IPS DF 6.9 (cell line): ENCODE data around the gene PTTG2.
"Not testable (repeated sequence)": the region's sequence is repeated elsewhere in the genome, so short reads cannot be mapped to it uniquely, and the experiment has no call there.

ENCODE experiments used
- DNase-seq: peaks from one replicate; pipeline ENCODE4 v3.0.0-alpha.2; 2013; ENCODE audit warnings: low read depth, low spot score
- H3K27ac ChIP-seq: one replicate; pipeline ENCODE4 v1.5.1; 2013; ENCODE audit warnings: low read length, control low read depth
- H3K27me3 ChIP-seq: 2 replicates; pipeline ENCODE4 v1.6.1; 2013; ENCODE audit warnings: mild to moderate bottlenecking, low read length; ENCODE audit not compliant: control insufficient read depth, insufficient read depth
- H3K36me3 ChIP-seq: 2 replicates; pipeline ENCODE4 v1.6.1; 2013; ENCODE audit warnings: low read length; ENCODE audit not compliant: control insufficient read depth, insufficient read depth
- H3K4me1 ChIP-seq: 2 replicates; pipeline ENCODE4 v1.6.1; 2013; ENCODE audit warnings: low read length; ENCODE audit not compliant: control insufficient read depth, insufficient read depth
- H3K4me3 ChIP-seq: 2 replicates; pipeline ENCODE4 v1.5.1; 2013; ENCODE audit warnings: mild to moderate bottlenecking, low read length
- H3K9me3 ChIP-seq: 2 replicates; pipeline ENCODE4 v1.6.1; 2013; ENCODE audit warnings: low read length, inconsistent platforms; ENCODE audit not compliant: control insufficient read depth, insufficient read depth
- WGBS: extraction: QIAGEN DNeasy Blood & Tissue Kit; methylation state at CpG from one replicate; pipeline ENCODE4 v1.1.7; 2013; ENCODE audit warnings: mixed read lengths, missing lambda C conversion rate; ENCODE audit not compliant: insufficient read length, insufficient coverage; 5-methylcytosine and 5-hydroxymethylcytosine counted together

Gene PTTG2

DNA sequence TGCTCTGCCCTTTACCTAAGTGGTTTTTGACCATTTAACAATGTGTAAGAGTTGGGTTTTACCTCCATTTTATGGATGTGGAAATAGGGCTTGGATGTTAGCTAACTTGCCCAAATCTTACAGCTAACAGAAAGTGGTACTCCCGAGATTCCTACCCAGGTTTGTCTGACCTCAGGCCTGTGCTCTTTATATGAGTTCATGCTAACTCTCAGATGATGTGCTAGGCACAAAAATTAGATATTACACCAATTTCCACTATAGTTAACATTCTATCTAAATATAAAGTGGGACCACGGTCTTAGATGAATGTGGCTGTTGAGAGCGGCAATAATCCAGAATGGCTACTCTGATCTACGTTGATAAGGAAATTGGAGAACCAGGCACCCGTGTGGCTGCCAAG, at the start of gene PTTG2:
TSS of gene PTTG2 (plus strand) at position 301 of the 400 bp plus-strand sequence. CDS start at position 338, 37 bp downstream.
- H3K4me3 ChIP-seq = no peak within 1 kb of the TSS
- no peaks in the 10 kb centered on the region for H3K27me3 ChIP-seq
- H3K9me3 ChIP-seq = no peaks in the 10 kb centered on the region
- no CpG with 5 or more reads among the region's 5 CpGs for WGBS
- no peak for DNase-seq
- no peaks in the 10 kb centered on the region for H3K36me3 ChIP-seq
- H3K4me1 ChIP-seq = no peaks in the 10 kb centered on the region
- H3K27ac ChIP-seq = no peak within 1 kb of the TSS

GRCh38 chr4:37914539-37914938, 45.7 kb upstream of the PTTG2 start:
- Histone ChIP-seq H3K4me3 (no peak overlapping the region), H3K36me3 (no peaks in the 10 kb centered on the region), H3K4me1 (no peaks in the 10 kb centered on the region), H3K27ac (no peak overlapping the region), H3K27me3 (no peaks in the 10 kb centered on the region), H3K9me3 (no peaks in the 10 kb centered on the region)
- no peak for DNase-seq
- no CpG with 5 or more reads among the region's 3 CpGs for WGBS

GRCh38 chr4:37917388-37917787, 42.8 kb upstream of the PTTG2 start:
- no peaks in the 10 kb centered on the region for H3K36me3 ChIP-seq
- H3K9me3 ChIP-seq = no peaks in the 10 kb centered on the region
- no peak overlapping the region for H3K4me3 ChIP-seq
- no peaks in the 10 kb centered on the region for H3K4me1 ChIP-seq
- no peak overlapping the region for H3K27ac ChIP-seq
- DNase-seq = no peak
- no CpG with 5 or more reads among the region's 7 CpGs for WGBS
- no peaks in the 10 kb centered on the region for H3K27me3 ChIP-seq

GRCh38 chr4:37918653-37919052, 41.5 kb upstream of the PTTG2 start:
- Histone ChIP-seq H3K9me3 (no peaks in the 10 kb centered on the region), H3K27me3 (no peaks in the 10 kb centered on the region), H3K36me3 (no peaks in the 10 kb centered on the region), H3K4me3 (no peak overlapping the region), H3K27ac (no peak overlapping the region), H3K4me1 (no peaks in the 10 kb centered on the region)
- no peak for DNase-seq
- no CpG with 5 or more reads among the region's 3 CpGs for WGBS

DNA sequence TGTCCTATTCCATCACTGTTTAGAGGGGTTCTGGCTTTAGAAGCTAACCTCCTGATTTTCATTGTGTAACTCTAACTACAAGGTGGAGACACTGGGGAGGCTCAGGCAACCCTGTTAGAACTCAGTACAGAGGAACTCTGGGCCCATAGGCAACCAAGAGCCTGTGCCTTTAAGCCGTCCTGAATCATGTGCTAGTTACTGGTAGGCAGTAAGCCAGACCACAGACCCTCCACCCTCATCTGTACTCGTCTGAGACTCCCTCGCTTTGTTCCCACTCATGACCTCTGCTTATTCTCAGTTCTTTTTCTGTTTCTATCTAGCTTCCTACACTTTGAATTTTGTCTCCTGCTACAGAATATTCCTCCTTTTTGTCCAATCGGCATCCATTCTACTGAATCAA, 37.9 kb upstream of the PTTG2 start:
- H3K36me3 ChIP-seq = no peaks in the 10 kb centered on the region
- H3K27me3 ChIP-seq = no peaks in the 10 kb centered on the region
- no peaks in the 10 kb centered on the region for H3K9me3 ChIP-seq
- no CpG with 5 or more reads among the region's 4 CpGs for WGBS
- H3K4me1 ChIP-seq = no peaks in the 10 kb centered on the region
- no peak overlapping the region for H3K27ac ChIP-seq
- DNase-seq = no peak
- no peak overlapping the region for H3K4me3 ChIP-seq

GRCh38 chr4:37923089-37923488, 37.1 kb upstream of the PTTG2 start:
- not testable (repeated sequence) for H3K9me3 ChIP-seq, H3K4me1 ChIP-seq, DNase-seq, H3K36me3 ChIP-seq, H3K4me3 ChIP-seq, H3K27ac ChIP-seq, H3K27me3 ChIP-seq

GRCh38 chr4:37924946-37925345, 35.3 kb upstream of the PTTG2 start:
- DNase-seq = no peak
- no peaks in the 10 kb centered on the region for H3K36me3 ChIP-seq
- no peak overlapping the region for H3K4me3 ChIP-seq
- WGBS = no CpG with 5 or more reads among the region's 7 CpGs
- H3K9me3 ChIP-seq = no peaks in the 10 kb centered on the region
- no peaks in the 10 kb centered on the region for H3K27me3 ChIP-seq
- H3K4me1 ChIP-seq = no peaks in the 10 kb centered on the region
- H3K27ac ChIP-seq = no peak overlapping the region

- Histone ChIP-seq H3K27me3 (no peaks in the 10 kb centered on the region), H3K9me3 (no peaks in the 10 kb centered on the region), H3K4me1 (no peaks in the 10 kb centered on the region), H3K36me3 (no peaks in the 10 kb centered on the region), H3K27ac (no peak overlapping the region), H3K4me3 (no peak overlapping the region)
- no peak for DNase-seq
- no CpG with 5 or more reads among the region's 4 CpGs for WGBS
Measured at GRCh38 chr4:37927434-37927833, 32.8 kb upstream of the PTTG2 start.

GRCh38 chr4:37928426-37929416, 31.5 kb upstream of the PTTG2 start:
- Histone ChIP-seq H3K36me3 (no peaks in the 10 kb centered on the region), H3K4me1 (no peaks in the 10 kb centered on the region), H3K27ac (no peak overlapping the region), H3K4me3 (no peak overlapping the region), H3K9me3 (no peaks in the 10 kb centered on the region), H3K27me3 (no peaks in the 10 kb centered on the region)
- DNase-seq = no peak
- WGBS = no CpG with 5 or more reads among the region's 12 CpGs

- Histone ChIP-seq H3K4me1 (no peaks in the 10 kb centered on the region), H3K4me3 (no peak overlapping the region), H3K27me3 (no peaks in the 10 kb centered on the region), H3K36me3 (no peaks in the 10 kb centered on the region), H3K9me3 (no peaks in the 10 kb centered on the region), H3K27ac (no peak overlapping the region)
- DNase-seq = no peak
- WGBS = no CpG with 5 or more reads among the region's 8 CpGs
Measured at GRCh38 chr4:37934096-37934495, 26.1 kb upstream of the PTTG2 start.

DNA sequence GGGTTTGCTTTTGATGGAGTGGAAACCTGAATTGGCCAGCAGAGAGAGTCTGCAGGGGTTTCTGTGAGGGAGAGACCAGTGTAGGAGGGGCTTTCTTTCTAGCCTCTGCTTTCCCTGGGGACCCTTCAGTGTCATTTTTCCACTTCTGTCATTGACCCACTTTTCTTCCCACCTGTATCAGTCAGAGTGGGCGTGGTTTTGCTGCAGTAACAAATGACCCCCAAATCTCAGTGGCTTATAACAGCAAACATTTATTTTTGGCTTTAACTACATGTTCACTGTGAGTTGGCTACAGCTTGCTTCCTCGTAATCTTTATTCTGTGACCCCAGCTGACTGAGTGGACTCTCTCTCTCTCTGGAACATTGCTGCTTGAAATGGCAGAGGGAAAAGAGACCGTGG, 25.6 kb upstream of the PTTG2 start:
- Histone ChIP-seq H3K9me3 (no peaks in the 10 kb centered on the region), H3K4me1 (no peaks in the 10 kb centered on the region), H3K36me3 (no peaks in the 10 kb centered on the region), H3K27ac (no peak overlapping the region), H3K4me3 (no peak overlapping the region), H3K27me3 (no peaks in the 10 kb centered on the region)
- DNase-seq = no peak
- WGBS = no CpG with 5 or more reads among the region's 3 CpGs
